Adrenal gland (tissue), 5 donors: ENCODE measurements around the gene DCLK2.

Source experiments
- CTCF ChIP-seq, 6 experiments: fragments of 450-650 bp in 4 of 6; fragments of 200-600 bp in 2 of 6; sonication (generic) in 1 of 6; IDR thresholded peaks; 1 replicate in 5 of 6; 2 replicates in 1 of 6; pipeline versions ENCODE4 v1.5.1 to v1.8.0; 2016 to 2021; ENCODE audit warnings: antibody characterized with exemption in 6 of 6, mild to moderate bottlenecking in 2 of 6, moderate library complexity in 1 of 6
- POLR2A ChIP-seq, 2 donors: fragments of 450-650 bp; IDR thresholded peaks; one replicate each; pipeline ENCODE4 v1.6.1; 2017; ENCODE audit warnings: antibody characterized with exemption in 2 of 2, mild to moderate bottlenecking in 2 of 2, moderate library complexity in 1 of 2
- donor health status: DM: no; HTN: no; CAD: no.

GRCh38 chr4:150206265-150206664 lies 128.0 kb downstream of the DCLK2 start:
- TF ChIP-seq CTCF (IDR thresholded peaks at IDR 0.05) (no peak), POLR2A (IDR thresholded peaks at IDR 0.05) (no peak)
